HFFc6 (cell line): ENCODE measurements around the gene HBA1. TPM values are rescaled to one million over a fixed set of nuclear protein-coding genes. Genes with fewer than 3 reads are reported as not detected.
"Not testable (repeated sequence)": the region's sequence is repeated elsewhere in the genome, so short reads cannot be mapped to it uniquely, and the experiment has no call there.

ENCODE experiments used
- DNase-seq: peaks from one replicate; pipeline ENCODE4 v3.0.0-alpha.2; 2018
- H3K27ac Mint-ChIP-seq: 2 replicates; pipeline ENCODE4 v1.8.0; 2020; ENCODE audit warnings: mild to moderate bottlenecking, mixed read lengths
- H3K27me3 Mint-ChIP-seq: 2 replicates; pipeline ENCODE4 v1.8.0; 2021; ENCODE audit warnings: mild to moderate bottlenecking, moderate library complexity, mixed read lengths; ENCODE audit not compliant: insufficient read depth
- H3K36me3 Mint-ChIP-seq: 2 replicates; pipeline ENCODE4 v1.8.0; 2021; ENCODE audit warnings: low read depth, mixed read lengths
- H3K4me1 Mint-ChIP-seq: 2 replicates; pipeline ENCODE4 v1.8.0; 2020; ENCODE audit warnings: low read depth, mixed read lengths
- H3K4me3 Mint-ChIP-seq: 2 replicates; pipeline ENCODE4 v1.8.0; 2020; ENCODE audit warnings: mild to moderate bottlenecking, moderate library complexity, mixed read lengths
- H3K9me3 Mint-ChIP-seq: 2 replicates; pipeline ENCODE4 v1.8.0; 2020; ENCODE audit warnings: mild to moderate bottlenecking, mixed read lengths
- total RNA-seq, 6 experiments: library from RNA; stranded (reverse); fragmentation: NEBNext Ultra II Directional; extraction: Animal tissue kit (Norgen Biotek cat#: 25700); gene quantifications; 2 replicates in 1 of 6; 3 replicates in 5 of 6; pipeline ENCODE4 v1.2.3, GENCODE V29; 2021
- TF ChIP-seq, protein P1 (sequence below): fragments of 200-600 bp; sonication (generic); IDR thresholded peaks from 2 replicates; pipeline ENCODE4 v1.5.0; 2021; ENCODE audit warnings: antibody characterized with exemption, mild to moderate bottlenecking

The HBA1 gene
- total RNA-seq, 6 experiments from 2014 or later, result not detected

DNA sequence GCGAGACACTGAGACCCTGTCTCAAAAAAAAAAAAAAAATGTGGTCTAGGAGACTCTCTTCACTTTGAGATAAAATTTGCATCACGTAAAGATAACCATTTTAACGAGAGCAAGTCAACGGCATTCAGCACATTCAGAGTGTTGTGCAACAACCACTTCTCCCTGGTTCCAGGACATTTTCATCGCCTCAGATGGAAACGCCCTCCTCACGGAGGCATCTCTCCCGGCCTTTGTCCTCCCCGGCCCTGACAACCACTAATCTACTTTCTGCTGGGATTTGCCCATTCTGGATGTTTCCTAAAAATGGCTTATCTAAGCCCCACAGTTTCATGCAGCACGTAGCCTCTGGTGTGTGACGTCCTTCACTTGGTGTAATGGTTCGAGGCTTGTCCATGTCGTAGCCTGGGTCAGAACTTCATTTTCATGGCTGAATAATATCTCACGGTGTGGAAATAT is 31.7 kb upstream of the HBA1 start:
- Mint-ChIP-seq H3K9me3 (no peaks in the 10 kb centered on the region), H3K4me3 (no peak overlapping the region), H3K27ac (no peak overlapping the region), H3K36me3 (no peaks in the 10 kb centered on the region), H3K4me1 (peaks cover 25% of the 10 kb centered on the region), H3K27me3 (peaks cover 15% of the 10 kb centered on the region)
- DNase-seq, result no peak
- TF ChIP-seq, protein P1, sequence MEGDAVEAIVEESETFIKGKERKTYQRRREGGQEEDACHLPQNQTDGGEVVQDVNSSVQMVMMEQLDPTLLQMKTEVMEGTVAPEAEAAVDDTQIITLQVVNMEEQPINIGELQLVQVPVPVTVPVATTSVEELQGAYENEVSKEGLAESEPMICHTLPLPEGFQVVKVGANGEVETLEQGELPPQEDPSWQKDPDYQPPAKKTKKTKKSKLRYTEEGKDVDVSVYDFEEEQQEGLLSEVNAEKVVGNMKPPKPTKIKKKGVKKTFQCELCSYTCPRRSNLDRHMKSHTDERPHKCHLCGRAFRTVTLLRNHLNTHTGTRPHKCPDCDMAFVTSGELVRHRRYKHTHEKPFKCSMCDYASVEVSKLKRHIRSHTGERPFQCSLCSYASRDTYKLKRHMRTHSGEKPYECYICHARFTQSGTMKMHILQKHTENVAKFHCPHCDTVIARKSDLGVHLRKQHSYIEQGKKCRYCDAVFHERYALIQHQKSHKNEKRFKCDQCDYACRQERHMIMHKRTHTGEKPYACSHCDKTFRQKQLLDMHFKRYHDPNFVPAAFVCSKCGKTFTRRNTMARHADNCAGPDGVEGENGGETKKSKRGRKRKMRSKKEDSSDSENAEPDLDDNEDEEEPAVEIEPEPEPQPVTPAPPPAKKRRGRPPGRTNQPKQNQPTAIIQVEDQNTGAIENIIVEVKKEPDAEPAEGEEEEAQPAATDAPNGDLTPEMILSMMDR, result no peak

DNA sequence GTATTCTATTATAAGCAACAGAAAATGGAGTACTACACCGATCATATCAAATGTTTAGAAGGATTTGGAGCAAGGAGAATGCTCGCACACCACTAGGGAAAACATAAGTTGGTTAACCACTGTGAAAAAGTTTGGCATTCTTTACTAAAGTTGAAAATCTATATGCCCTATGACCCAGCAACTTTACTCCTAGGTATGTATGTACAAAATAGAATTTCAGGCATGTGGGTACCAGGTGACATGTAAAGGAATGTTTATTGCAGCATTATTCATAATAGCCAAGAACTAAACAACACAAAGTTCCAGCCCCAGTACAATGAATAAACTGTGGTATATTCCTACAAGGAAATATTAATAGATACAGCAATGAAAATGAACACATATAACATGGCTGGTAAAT is 29.8 kb upstream of the HBA1 start:
- no peak for DNase-seq
- H3K4me3 Mint-ChIP-seq, result no peak overlapping the region
- H3K36me3 Mint-ChIP-seq, result no peaks in the 10 kb centered on the region
- no peak overlapping the region for H3K27ac Mint-ChIP-seq
- H3K4me1 Mint-ChIP-seq, result peaks cover 26% of the 10 kb centered on the region
- TF ChIP-seq, protein P1, result no peak
- no peaks in the 10 kb centered on the region for H3K9me3 Mint-ChIP-seq
- H3K27me3 Mint-ChIP-seq, result peaks cover 15% of the 10 kb centered on the region

DNA sequence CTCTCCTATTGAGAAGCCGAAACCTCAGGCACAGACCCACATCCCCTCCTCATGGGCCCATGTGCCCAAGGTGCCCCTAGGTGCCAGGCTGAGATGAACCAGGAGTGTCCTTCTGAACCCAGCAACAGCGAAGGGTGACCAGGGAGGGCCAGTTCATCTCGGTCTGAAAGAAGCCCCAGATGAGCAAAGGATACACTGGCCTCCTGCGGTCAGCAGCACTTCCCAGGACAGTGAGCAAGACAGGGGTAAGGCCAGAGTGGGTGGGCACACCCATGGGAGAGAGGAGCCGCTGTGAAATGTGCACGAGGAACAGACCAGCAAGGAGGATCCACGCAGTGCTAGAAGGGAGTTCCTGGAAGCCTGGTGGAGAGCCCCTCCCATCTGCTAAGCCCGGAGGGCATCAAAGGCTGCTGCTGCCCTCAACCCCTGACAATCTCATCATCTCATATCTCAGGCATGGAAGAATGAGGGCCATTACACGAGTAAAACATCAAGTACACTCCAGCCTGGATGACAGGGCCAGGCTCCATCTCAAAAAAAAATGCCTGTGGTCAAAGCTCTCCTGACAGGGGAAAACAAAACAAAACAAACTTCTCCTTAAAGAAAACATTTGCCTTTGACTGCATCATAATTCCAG is 27.3 kb upstream of the HBA1 start:
- H3K9me3 Mint-ChIP-seq, result no peaks in the 10 kb centered on the region
- DNase-seq, result peak; percentile 74
- no peaks in the 10 kb centered on the region for H3K36me3 Mint-ChIP-seq
- TF ChIP-seq, protein P1, result no peak
- H3K27me3 Mint-ChIP-seq, result peaks cover 15% of the 10 kb centered on the region
- peak overlapping the region; percentile 58; the same call in 1 of the 2 replicates for H3K4me3 Mint-ChIP-seq
- peaks cover 17% of the 10 kb centered on the region for H3K4me1 Mint-ChIP-seq
- peak overlapping the region; percentile 63 for H3K27ac Mint-ChIP-seq

DNA sequence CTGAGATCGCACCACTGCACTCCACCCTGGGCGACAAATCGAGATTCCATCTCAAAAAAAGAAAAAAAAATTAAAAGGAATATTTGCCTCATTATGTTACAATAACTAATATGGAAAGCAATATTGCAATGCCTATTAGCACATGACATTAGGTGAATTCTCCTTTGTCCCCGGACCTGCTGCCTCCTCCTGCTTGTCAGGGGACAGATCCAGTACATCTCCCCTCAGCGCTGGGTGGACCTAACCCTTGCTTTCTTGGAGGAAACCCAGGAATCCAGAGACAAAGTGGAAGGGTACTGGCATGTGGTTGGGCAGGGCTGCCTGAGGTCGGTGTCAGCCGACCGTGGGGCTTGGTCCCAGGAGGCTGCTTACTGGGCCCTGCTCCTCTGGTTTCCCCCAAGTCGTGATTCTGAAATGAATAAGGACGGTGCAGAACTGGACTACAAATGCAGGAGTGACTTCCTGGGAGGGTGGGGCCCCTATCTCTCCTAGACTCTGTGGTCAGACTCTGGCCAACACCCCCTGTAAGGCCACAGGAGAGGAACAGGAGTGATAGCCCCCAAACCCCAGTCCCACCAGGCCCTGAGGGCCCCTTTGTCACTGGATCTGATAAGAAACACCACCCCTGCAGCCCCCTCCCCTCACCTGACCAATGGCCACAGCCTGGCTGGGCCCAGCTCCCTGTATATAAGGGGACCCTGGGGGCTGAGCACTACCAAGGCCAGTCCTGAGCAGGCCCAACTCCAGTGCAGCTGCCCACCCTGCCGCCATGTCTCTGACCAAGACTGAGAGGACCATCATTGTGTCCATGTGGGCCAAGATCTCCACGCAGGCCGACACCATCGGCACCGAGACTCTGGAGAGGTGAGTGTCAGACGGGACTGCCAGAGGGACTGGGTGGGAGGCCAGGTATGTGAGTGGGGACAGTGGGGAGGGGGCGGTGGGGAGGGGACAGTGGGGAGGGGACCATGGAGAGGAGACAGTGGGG is 24.0 kb upstream of the HBA1 start, which contains the start of gene HBZ:
Gene HBZ, plus strand, starts transcription at position 504 of the 988 bp plus-strand sequence. Its CDS starts 266 bp downstream, at position 770.
- H3K4me3 Mint-ChIP-seq, result no peak within 1 kb of the TSS

DNA sequence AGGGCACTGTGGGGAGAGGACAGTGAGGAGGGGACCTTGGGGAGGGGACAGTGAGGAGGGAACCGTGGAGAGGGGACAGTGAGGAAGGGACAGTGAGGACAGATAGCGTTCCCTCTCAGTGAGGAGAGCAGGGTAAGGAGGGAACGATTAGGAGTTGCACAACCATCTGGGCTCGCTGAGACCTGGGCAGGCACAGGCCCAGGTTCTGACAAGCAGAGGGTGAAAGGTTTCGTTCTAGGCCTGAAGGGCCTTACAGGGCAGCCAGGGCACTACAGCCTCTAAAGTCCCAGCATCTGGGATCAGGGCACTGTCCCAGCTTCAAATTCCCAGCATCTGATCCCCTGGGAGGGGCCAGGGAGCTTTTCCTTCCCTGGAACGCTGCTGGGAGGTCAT is 23.4 kb upstream of the HBA1 start:
- not testable (repeated sequence) for H3K27ac Mint-ChIP-seq, DNase-seq, H3K9me3 Mint-ChIP-seq, H3K4me3 Mint-ChIP-seq, H3K36me3 Mint-ChIP-seq
- peaks cover 14% of the 10 kb centered on the region for H3K27me3 Mint-ChIP-seq
- H3K4me1 Mint-ChIP-seq, result peaks cover 25% of the 10 kb centered on the region

More for the DNA sequence above, 24.0 kb upstream of the HBA1 start, which contains the start of gene HBZ:
- H3K27me3 Mint-ChIP-seq, result peaks cover 14% of the 10 kb centered on the region
- peaks cover 5% of the 10 kb centered on the region; the same call in 1 of the 2 replicates for H3K36me3 Mint-ChIP-seq
- no peak within 1 kb of the TSS for H3K27ac Mint-ChIP-seq
- TF ChIP-seq, protein P1, result no peak
- no peak for DNase-seq
- H3K4me1 Mint-ChIP-seq, result peaks cover 25% of the 10 kb centered on the region
- no peaks in the 10 kb centered on the region for H3K9me3 Mint-ChIP-seq

DNA sequence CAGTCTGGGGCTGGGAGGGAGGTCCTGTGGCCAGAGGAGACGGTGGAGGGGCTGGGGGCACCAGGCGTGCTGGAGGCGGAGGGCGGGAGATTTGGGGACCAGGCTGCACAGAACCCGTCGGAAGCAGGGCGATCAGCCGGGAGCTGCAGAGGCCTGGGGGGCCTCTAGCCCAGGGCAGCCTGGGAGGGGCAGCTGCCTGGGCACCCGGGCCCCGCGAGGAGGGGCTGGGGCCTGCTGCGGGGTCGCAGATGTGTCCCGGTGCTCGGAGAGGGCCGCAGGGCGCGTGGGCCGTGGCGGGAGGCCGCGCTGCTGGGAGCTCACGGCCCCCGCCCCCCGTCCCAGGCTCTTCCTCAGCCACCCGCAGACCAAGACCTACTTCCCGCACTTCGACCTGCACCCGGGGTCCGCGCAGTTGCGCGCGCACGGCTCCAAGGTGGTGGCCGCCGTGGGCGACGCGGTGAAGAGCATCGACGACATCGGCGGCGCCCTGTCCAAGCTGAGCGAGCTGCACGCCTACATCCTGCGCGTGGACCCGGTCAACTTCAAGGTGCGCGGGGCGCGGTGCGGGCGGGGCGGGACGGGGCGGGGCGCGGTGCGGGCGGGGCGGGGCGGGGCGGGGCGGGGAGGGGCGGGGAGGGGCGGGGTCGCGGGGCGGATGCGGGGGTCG is 22.8 kb upstream of the HBA1 start:
- not testable (repeated sequence) for H3K27ac Mint-ChIP-seq, H3K4me3 Mint-ChIP-seq, H3K9me3 Mint-ChIP-seq, DNase-seq, H3K36me3 Mint-ChIP-seq
- Mint-ChIP-seq H3K27me3 (peaks cover 14% of the 10 kb centered on the region), H3K4me1 (peaks cover 19% of the 10 kb centered on the region)
